Activated naive CD4-positive, alpha-beta T cell treated with Interleukin-2 at 50 U/mL for 16 hours (primary cell): ENCODE results near the gene TEDC2.
A peak's percentile ranks its signal among the peaks of the same experiment; 100 is the strongest.
"Not testable (repeated sequence)": the region's sequence is repeated elsewhere in the genome, so short reads cannot be mapped to it uniquely, and the experiment has no call there.

ENCODE experiments used
- DNase-seq: peaks from one replicate; pipeline ENCODE4 v3.0.0-alpha.2; 2020

Gene TEDC2

DNA sequence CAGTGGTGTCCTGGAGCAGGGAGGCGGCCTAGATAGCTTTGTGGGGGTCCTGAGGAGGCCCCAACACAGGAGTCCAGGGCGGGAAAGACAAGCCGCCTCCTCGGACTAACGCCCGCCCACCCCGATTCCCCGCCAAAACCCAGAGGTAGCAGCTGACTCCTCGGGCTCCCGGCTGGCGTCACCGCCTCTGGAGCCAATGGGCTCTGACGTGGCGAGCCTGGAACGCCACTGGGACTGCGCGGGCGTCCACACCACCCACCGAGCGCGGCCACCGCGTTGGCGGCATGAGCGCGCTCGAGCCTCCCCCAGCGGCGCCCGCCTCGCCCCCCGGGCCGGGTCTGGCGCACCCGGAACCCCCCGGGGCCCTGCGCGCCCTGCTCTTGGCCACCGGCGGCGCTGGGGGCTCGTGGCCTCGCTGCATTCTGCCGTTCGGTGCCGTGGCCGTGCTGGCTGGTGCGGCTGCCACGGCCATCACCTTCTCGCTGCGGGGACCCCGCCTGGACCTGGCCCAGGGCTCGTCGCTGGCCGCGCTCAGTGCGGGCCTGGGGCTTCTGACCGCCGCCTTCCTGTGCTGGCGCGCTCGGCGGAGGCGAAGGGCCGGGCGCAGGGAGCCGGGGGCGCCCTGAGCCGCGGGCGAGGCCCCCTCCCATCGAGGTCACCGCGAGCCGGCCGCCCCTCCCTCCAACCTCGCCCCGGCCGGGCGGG, 7.8 kb downstream of the TEDC2 start:
- DNase-seq, result no peak

DNA sequence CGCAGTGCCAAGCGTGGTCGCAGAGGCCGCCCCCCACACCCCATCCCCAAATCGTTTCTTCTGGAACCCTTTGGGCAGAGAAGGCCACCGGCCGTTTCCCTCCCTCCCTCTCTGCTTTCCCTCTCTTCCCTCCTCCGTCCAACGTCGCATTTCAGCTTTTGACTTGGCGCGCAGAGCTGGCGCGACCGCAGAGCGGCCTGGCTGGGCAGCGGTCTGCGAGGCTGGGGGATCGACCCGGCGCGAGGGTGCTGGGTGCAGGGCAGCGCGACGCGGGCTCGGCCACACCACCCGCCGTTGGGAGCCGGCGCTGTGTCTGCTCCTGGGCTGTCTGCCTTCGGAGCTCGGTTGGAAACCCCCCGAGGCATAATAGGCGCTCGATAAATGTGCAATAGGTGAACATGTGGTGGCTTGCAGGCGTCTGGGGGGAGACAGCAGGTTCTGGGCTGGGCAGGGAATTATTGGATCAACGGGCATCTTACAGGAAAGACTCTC, 8.4 kb downstream of the TEDC2 start:
- no peak for DNase-seq

DNA sequence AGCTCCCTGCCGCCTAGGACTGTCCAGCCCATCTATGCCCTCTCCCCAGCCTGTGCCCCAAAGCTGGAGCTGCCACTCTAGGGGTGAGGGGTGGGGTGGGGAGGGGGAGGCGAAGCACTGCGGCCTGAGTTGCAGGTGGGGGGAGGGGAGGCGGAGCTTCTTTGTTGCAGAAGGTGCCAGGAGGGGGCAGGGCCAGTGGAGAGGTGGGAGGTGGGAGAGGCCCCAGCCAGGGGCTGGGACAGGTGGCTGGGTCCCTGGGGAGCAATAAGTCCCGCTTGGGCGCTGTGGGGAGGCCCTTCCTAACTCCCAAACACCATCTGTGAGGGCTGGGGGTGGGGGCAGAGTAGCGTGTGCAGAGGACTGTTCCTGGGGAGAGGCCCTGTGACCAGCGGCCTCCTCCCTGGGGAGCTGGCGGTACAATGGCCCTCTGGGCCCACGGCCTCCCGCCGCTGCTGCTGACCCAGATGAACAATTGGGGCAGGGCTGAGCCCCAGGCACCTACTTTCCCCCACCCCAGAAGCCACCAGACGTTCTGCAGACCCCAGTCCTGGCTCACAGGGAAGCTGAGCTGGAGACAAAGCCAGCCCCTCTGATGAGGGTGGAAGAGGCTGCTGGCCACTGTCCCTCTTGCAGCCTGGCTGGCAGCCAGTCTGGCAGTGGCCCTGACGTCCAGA, 9.0 kb downstream of the TEDC2 start:
- DNase-seq, result no peak

DNA sequence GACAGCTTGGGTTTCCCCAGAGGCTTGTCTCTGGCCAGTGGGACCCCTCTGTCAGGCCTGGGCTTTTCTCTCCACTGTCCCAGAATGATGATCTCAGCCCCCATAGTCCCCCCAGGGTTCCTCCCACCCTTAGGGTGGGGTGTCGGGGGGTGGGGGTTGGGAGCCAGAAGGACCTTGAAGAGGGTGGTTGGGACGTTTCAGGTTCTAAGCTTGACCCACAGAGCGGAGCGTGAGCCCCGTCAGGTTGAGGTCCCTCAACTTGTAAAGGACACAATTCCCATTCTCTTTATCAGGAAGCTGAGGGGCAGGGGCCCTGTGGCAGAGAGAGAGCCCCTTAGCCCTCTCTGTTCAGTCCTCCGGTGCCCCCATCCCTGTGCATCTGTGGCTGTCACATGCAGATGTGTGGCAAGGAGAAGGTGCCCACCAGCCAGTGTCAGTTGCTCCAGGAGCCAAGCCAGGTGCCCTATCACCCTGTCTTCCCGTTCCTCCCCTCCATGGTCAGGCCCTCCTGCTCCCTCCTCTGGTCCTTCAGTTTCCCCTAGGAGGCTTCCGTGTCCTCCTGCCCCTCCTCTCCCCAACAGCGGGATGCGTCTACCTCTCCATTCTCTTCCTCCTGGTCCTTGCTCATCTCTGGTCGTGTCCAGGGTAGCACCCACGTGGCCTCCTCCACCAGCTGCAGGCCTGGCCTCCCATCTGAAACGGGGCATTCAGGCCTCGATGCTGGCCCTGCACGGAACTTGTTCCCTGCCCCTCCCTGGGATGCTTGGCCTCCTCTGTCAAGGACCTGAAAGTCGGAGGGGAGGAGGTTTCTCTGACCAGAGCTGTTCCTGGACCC, 9.7 kb downstream of the TEDC2 start:
- no peak for DNase-seq

DNA sequence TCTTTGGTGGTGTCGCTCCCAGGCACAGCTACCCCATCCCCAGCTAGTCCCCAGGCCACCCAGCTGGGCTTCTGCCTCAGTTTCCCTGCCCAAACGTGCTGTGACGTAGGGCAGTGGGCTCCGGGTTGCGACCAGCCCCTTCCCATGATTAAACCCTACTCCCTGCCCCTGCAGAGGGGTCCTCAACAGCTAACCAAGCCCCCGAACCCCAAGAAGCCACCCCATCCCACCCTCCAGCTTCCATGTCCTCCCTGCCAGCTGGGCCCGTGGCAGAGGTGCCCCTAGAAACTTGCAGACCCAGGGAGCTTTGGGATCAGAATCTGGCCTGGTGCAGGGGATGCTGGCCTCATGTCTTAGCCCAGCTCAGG, 10.3 kb downstream of the TEDC2 start:
- DNase-seq, result no peak

DNA sequence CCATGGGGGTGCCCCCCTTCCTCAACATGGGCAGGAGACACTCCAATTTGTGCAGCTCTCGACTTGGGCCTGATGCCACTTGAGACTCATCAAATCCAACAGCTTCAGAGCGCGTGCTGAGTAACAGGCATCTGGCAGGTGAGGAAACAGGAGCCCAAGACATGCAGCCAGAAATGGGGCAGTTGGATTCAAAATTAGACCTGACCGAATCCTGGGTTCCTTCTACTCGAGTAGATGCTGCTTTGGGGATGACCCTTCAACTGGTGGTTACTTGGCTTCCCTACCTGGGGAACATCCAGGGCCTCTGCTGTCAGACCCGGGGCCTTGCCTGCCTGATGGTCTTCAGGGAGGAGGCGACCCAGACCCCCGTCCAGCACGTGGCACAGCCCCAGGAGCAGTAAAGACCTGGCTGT, 10.7 kb downstream of the TEDC2 start:
- no peak for DNase-seq

DNA sequence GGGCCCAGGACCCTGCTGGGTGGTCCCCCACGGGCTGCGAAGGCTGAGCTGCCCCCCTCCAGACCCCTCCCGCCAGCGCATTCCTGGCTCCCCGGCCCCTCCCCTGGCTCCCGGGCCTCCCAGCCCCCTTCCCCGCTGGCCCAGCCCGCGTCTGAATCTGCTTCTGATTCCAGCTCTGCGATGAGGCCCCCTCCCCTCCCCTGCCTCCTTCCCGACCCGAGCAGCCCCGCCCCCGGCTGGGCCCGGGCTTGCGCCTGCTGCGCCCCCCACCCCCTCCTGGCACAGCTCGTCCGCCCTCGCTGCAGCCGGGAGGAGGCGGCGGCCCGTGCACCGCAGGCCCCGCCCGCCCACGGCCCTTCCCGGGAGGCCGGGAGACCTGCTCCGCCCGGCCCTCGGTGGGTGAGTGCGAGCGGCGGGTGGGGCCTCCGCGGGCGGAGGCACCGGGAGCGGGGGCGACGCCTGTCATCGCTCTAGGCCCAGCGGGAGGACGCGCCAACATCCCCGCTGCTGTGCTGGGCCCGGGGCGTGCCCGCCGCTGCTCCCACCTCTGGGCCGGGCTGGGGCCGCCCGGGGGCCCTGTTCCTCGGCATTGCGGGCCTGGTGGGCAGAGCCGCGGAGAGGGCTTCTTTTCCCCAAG, 11.2 kb downstream of the TEDC2 start, which contains the start of gene NTN3:
NTN3 (plus strand) TSS at position 282 of the 637 bp plus-strand sequence. CDS start 405 bp downstream, outside the sequence.
- peak; percentile 15 for DNase-seq

DNA sequence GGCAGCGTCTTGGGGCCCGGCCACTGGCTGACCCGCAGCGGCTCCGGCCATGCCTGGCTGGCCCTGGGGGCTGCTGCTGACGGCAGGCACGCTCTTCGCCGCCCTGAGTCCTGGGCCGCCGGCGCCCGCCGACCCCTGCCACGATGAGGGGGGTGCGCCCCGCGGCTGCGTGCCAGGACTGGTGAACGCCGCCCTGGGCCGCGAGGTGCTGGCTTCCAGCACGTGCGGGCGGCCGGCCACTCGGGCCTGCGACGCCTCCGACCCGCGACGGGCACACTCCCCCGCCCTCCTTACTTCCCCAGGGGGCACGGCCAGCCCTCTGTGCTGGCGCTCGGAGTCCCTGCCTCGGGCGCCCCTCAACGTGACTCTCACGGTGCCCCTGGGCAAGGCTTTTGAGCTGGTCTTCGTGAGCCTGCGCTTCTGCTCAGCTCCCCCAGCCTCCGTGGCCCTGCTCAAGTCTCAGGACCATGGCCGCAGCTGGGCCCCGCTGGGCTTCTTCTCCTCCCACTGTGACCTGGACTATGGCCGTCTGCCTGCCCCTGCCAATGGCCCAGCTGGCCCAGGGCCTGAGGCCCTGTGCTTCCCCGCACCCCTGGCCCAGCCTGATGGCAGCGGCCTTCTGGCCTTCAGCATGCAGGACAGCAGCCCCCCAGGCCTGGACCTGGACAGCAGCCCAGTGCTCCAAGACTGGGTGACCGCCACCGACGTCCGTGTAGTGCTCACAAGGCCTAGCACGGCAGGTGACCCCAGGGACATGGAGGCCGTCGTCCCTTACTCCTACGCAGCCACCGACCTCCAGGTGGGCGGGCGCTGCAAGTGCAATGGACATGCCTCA, 12.0 kb downstream of the TEDC2 start:
- no peak for DNase-seq

DNA sequence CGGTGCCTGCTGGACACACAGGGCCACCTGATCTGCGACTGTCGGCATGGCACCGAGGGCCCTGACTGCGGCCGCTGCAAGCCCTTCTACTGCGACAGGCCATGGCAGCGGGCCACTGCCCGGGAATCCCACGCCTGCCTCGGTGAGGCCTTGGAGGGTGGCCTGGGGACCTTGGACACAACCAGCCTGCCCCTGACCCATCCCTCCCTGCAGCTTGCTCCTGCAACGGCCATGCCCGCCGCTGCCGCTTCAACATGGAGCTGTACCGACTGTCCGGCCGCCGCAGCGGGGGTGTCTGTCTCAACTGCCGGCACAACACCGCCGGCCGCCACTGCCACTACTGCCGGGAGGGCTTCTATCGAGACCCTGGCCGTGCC, 12.6 kb downstream of the TEDC2 start:
- DNase-seq, result no peak

DNA sequence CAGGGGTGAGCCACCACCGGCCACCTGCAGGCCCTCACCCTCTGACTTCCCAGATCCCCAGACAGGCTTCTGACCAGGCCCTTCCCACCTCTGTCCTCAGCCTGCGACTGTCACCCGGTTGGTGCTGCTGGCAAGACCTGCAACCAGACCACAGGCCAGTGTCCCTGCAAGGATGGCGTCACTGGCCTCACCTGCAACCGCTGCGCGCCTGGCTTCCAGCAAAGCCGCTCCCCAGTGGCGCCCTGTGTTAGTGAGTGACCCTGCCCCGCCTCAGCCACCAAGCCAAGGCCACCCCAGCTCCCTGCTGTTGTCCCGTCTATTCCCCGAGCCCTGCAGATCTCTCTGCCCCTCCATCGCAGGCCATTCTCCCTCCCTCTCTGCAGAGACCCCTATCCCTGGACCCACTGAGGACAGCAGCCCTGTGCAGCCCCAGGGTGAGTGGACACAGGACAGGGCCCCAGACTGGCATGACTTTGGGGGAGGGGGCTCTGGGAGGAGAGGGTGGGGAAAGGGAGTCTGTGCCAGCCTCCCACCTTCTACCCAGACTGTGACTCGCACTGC, 13.1 kb downstream of the TEDC2 start:
- DNase-seq, result no peak

DNA sequence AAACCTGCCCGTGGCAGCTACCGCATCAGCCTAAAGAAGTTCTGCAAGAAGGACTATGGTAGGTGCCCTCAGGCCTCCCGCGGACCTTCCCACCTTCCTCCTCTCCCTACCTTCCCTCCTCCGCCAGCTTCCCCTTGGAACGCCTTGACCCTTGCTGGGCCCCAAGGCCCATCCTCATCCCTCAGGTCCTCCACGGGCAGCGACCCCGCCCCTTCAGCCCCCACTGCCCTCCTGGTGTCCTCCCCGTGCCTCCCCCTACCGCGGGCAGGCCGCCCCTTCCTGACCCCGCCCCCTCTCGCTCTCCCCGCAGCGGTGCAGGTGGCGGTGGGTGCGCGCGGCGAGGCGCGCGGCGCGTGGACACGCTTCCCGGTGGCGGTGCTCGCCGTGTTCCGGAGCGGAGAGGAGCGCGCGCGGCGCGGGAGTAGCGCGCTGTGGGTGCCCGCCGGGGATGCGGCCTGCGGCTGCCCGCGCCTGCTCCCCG, 13.6 kb downstream of the TEDC2 start:
- DNase-seq, result peak; percentile 32

DNA sequence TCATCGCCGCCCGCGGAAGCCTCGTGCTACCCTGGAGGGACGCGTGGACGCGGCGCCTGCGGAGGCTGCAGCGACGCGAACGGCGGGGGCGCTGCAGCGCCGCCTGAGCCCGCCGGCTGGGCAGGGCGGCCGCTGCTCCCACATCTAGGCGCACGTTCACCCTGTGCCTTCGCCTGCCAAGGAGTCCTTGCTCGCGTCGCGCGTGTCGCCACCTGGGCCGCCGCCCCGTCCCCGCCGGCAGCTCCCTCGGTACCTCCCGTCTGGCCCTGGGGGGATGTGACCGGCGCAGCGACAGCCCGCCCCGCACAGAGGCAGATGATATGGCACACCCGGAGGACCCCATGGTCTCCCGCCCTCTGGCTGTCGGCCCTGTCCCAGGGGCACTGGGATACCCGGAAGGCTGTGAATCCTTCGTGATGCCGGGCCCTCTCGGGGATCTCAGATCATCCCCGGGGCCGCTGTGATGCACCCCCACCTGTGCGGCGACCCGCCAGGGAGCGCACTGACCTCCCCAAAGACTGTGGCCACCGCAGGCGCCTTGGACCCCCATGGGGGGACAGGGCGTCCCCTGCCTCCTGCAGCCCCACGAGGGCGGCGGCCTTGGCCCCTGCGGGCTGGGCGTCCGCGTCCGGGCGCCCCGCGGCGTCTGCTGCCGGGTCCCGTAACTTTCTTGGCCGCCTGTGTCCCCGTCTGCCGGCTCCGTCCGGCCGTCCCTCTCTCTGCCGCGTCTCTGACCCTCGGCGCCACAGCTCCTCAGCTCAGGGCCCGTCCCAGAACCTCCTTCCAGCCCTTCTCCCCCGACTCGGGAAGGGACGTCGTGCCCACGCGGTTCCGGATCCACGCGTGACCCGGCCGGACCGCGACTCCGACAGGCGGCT, 14.3 kb downstream of the TEDC2 start:
- peak; percentile 61 for DNase-seq

DNA sequence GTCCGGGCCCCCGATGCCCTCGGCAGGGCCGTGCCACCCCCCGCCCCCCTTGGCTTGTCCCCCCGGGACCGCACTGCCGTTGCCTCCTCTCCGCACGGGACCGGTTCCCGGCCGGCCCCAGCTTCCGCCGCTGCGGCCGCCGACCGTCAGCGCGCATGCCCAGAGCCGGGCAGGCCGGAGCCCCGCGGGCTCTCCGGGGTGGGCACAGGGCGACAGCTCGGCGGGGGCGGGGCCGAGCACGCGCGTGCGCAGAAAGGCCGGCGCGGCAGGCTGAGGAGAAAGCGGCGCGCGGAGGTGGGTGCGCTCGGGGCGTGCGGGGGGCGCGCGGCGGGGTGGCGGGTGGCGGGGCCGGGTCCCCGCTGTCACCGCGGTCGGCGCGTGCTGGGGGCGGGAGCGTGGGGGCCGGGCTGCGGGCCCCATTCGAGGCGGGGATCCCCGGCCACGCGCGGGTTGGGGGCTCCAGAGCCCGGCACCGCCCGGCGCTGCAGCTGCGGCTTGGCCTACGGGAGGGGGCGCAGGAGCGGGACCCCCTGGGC, 15.0 kb downstream of the TEDC2 start, which contains the start of gene TBC1D24:
TBC1D24 (plus strand) TSS at position 251 of the 536 bp plus-strand sequence. CDS start 21,022 bp downstream, outside the sequence.
- peak; percentile 83 for DNase-seq

DNA sequence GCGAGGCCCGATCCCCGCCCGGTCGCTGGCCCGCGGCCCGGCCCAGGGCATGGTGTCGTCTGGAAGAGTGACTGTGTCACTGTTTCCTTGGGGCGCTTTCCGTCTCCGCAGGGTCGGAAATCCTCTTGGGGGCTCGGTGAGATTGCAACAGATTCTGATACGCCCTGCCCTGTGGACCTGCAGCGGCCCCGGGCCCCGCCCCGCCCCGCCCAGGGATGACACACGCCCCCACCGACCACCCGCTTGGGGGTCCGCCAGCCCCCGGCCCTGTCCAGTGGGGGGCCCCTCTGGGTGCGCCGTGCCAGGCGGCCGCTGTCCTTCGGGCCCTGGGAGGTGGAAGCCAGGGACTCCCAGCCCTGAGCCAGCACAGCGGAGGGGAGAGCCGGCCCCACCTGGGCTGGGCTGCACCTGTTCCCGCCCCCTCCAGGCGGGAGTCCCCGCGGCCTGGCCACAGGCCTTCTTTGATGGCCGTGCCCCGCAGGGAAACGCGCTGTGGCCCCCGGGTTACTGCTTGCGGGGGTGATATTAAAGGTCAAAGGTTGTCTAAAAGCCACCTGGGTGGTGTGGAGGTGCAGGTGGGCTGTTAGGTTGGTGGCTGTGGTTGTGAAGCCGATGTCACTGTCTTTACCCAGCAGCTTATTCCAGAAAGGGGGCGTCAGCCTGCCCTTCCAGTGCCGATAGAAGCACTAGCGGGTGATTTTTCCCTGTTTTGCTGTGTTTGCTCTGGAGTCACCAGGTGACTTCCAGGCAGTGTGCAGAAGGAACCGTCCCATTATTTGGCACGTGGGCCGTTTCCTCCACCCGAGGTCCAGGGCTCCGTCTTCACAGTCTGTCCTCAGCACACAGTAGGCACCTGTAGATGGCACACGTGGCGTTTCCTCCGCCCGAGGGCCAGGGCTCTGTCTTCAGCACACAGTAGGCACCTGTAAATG, 15.8 kb downstream of the TEDC2 start:
- DNase-seq, result peak; percentile 47

DNA sequence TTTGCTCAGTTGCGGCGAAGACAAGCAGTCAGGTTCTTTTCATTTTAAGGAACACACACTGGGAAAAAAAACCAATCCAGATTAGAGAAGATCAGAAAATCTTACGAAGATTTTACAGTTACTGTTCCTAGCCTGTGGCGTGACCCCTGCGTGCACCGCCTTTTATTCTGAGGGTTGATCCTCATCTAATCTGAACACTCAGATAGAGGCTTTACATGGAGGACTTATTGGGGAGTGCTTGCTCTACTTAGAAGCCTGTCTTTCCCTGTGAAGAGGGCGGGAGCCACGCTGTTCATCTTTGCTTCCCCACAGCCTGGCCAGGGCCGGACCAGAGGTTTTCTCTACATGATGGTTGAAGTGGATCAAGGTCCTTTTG, 16.4 kb downstream of the TEDC2 start:
- no peak for DNase-seq

DNA sequence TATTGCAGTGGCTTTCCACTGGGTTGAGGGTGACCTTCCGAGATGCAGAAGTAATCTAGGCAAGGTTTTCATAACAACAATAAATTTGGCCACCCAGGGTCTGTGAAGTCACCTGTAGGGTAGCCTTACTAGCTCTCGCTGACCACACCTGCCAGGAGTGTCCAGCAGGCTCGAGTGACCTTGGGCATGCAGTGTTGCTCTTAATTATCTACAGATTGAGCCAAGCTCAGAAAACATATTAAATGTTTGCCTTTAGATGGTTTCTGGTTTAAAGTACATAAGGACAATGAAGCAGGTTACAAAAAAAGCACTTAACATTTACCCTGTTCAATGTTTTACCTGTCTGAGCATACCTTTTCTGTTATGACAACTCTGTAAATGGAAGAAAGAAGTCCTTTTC, 16.8 kb downstream of the TEDC2 start:
- no peak for DNase-seq

DNA sequence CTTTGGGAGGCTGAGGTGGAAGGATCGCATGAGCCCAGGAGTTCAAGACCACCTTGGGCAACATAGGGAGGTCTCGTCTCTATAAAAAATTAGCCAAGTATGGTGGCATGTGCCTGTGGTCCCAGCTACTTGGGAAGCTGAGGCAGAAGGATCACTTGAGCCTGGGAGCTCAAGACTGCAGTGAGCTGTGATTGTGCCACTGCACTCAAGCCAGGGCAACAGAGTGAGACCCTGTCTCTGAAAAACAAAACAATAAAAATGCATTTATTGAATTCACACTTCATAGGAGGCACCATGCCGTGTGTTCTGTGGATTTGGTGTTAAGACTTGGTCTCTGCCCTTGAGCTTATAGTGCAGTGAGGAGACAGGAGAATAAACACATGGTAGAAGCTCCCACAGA, 17.4 kb downstream of the TEDC2 start:
- no peak for DNase-seq

DNA sequence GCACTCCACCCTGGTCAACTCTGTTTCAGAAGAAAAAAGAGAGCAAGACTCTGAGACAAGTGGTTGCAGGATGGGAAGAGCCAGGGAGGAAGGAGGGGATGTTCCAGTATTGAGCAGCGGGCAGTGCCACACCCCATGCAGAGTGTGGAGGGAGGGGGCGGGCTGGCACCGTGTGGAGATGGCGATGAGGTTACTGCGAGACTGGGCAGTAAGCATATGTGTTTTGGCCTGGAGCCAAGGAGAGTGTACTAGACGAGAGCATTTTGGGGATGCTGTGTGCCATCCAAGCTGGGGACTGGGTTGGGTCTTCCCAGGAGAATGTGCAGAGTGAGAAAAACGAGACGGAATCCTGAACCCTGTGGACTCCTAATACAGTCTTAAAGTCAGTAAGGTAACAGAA, 18.4 kb downstream of the TEDC2 start:
- DNase-seq, result no peak

DNA sequence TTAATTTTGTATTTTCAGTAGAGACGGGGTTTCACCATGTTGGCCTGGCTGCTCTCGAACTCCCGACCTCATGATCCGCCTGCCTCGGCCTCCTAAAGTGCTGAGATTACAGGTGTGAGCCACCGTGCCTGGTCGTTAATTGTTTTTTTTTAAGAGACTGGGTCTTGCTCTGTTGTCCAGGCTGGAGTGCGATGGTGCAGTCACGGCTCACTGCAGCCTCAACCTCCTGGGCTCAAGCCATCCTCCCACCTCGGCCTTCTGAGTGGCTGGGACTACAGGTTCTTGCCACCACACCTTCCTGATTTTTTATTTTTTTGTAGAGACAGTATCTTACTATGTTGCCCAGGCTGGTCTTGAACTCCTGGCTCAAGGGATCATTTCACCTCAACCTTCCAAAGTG, 20.1 kb downstream of the TEDC2 start:
- DNase-seq, result not testable (repeated sequence)
